Measurements from ENCODE around the gene PARN. TPM values are rescaled to one million over a fixed set of nuclear protein-coding genes. Genes with fewer than 3 reads are reported as not detected.
"Not testable (repeated sequence)": the region's sequence is repeated elsewhere in the genome, so short reads cannot be mapped to it uniquely, and the experiment has no call there.

Gene PARN
- polyA plus RNA-seq, 2 of the 4 experiments (the other 2 are of a cell fraction), result 40.0 to 58.6 TPM

GRCh38 chr16:14445937-14446715, 183.9 kb downstream of the PARN start (continued):
- TF ChIP-seq CBX8 (IDR thresholded peaks at IDR 0.05), result no peak
- no peak for TF ChIP-seq ZSCAN20 (CRISPR knock-in tag; IDR thresholded peaks at IDR 0.05)

GRCh38 chr16:14444979-14445810, 184.9 kb downstream of the PARN start:
- Histone ChIP-seq H3K4me3 (no peak overlapping the region), H3K9me3 (no peaks in the 10 kb centered on the region), H3K4me2 (no peak overlapping the region; the same call in 2 of the 3 replicates), H3K27ac (peak overlapping the region; percentile 86 to 92), H3K4me1 (peaks cover 66% of the 10 kb centered on the region)
- 87% methylated on average over 8 of the region's 8 CpGs for WGBS (ENCODE audit: missing lambda C conversion rate)
- DNase-seq (ENCODE audit: low read depth in 1 of 2, low spot score in 1 of 2) (no peak), FAIRE-seq (no peak), ATAC-seq (no peak)
- ChIA-PET POLR2A (interaction anchor here (1.0 kb wide), 1 partner anchor 144 kb away, joined by 6 read pairs; no protein-coding TSS in a partner anchor), CTCF (interaction anchor here (0.6 to 1.5 kb wide), 6 partner anchors 11 to 152 kb away, joined by 3 to 6 read pairs (median 3); no protein-coding TSS in a partner anchor)
- TF ChIP-seq RAD21 (conservative IDR thresholded peaks at IDR 0.05 in 1 of 2, IDR thresholded peaks at IDR 0.05 in 1 of 2) (peak; percentile 40 to 45; a peak in 4 of 5 replicates), CBX2 (IDR thresholded peaks at IDR 0.05; ENCODE audit: borderline replicate concordance, low read depth) (no peak), CEBPB (IDR thresholded peaks at IDR 0.05) (peak in 1 of 2 experiments; percentile 47; a peak in 1 of 4 replicates), SMC3 (IDR thresholded peaks at IDR 0.05) (0 out of 3 replicates have a peak, but pooled peaks have one; percentile 26), CTCF (IDR thresholded peaks at IDR 0.05) (peak; percentile 12; the same call in 1 of the 3 replicates)

GRCh38 chr16:14441533-14441932, 188.5 kb downstream of the PARN start:
- Histone ChIP-seq H3K4me1 (peaks cover 29% of the 10 kb centered on the region), H3K27ac (peak overlapping the region; percentile 54 to 71; a peak in 5 of 6 replicates)
- ATAC-seq; POLR2A ChIA-PET; H3K9me3 ChIP-seq; DNase-seq (ENCODE audit: low read depth in 1 of 2, low spot score in 1 of 2); H3K4me3 ChIP-seq; CTCF ChIA-PET; FAIRE-seq; H3K4me2 ChIP-seq: not testable (repeated sequence)
- WGBS (ENCODE audit: missing lambda C conversion rate), result 93% methylated on average over 9 of the region's 9 CpGs

- Histone ChIP-seq H3K27ac (peak overlapping the region in 1 of 2 experiments; percentile 65; a peak in 2 of 6 replicates), H3K9me3 (no peaks in the 10 kb centered on the region), H3K4me2 (no peak overlapping the region), H3K4me3 (no peak overlapping the region), H3K4me1 (peaks cover 11% of the 10 kb centered on the region)
- CTCF ChIA-PET, result interaction anchor here (0.6 kb wide), 2 partner anchors 17 to 64 kb away, joined by 3 to 4 read pairs; no protein-coding TSS in a partner anchor
- DNase-seq (ENCODE audit: low read depth in 1 of 2, low spot score in 1 of 2) (no peak), ATAC-seq (no peak), FAIRE-seq (no peak)
- POLR2A ChIA-PET, result no interaction called here
- no peak for TF ChIP-seq SMC3 (IDR thresholded peaks at IDR 0.05)
- no peak for TF ChIP-seq ATOH8 (CRISPR knock-in tag; IDR thresholded peaks at IDR 0.05; ENCODE audit: low read depth)
- TF ChIP-seq POLR2A (IDR thresholded peaks at IDR 0.05; ENCODE audit: low read length), result no peak
- TF ChIP-seq ELK1 (IDR thresholded peaks at IDR 0.05; ENCODE audit: low read depth, low read length), result no peak
- TF ChIP-seq EHMT2 (IDR thresholded peaks at IDR 0.05; ENCODE audit: low read depth), result no peak
- no peak for TF ChIP-seq RARB (CRISPR knock-in tag; IDR thresholded peaks at IDR 0.05)
- TF ChIP-seq MAZ (IDR thresholded peaks at IDR 0.05; ENCODE audit: borderline replicate concordance, low read depth, low read length), result no peak
- TF ChIP-seq TFCP2L1 (CRISPR knock-in tag; IDR thresholded peaks at IDR 0.05), result no peak
- no peak for TF ChIP-seq RAD21 (conservative IDR thresholded peaks at IDR 0.05 in 1 of 2, IDR thresholded peaks at IDR 0.05 in 1 of 2)
- no peak for TF ChIP-seq ZFP36 (IDR thresholded peaks at IDR 0.05; ENCODE audit: borderline replicate concordance, partially characterized antibody)
- TF ChIP-seq HDAC2 (IDR thresholded peaks at IDR 0.05), result no peak
- TF ChIP-seq CBX2 (IDR thresholded peaks at IDR 0.05; ENCODE audit: borderline replicate concordance, low read depth), result no peak
- no peak for TF ChIP-seq CBX8 (IDR thresholded peaks at IDR 0.05)
- TF ChIP-seq HOXB13 (CRISPR knock-in tag; IDR thresholded peaks at IDR 0.05; ENCODE audit: low read depth), result no peak
- TF ChIP-seq RCOR1 (IDR thresholded peaks at IDR 0.05; ENCODE audit: low read depth, low read length), result no peak
- no peak for TF ChIP-seq MYC (IDR thresholded peaks at IDR 0.05; ENCODE audit: borderline replicate concordance, low read length)
- no peak for TF ChIP-seq HEYL (CRISPR knock-in tag; IDR thresholded peaks at IDR 0.05)
- TF ChIP-seq EHF (CRISPR knock-in tag; IDR thresholded peaks at IDR 0.05), result no peak
- no peak for TF ChIP-seq FOSL2 (IDR thresholded peaks at IDR 0.05)
- no peak for TF ChIP-seq FOSL2 (CRISPR knock-in tag; IDR thresholded peaks at IDR 0.05)
- no peak for TF ChIP-seq CHD4 (IDR thresholded peaks at IDR 0.05; ENCODE audit: borderline replicate concordance)
- WGBS (ENCODE audit: missing lambda C conversion rate), result 84% methylated on average over 1 of the region's 1 CpG
Observed at GRCh38 chr16:14438256-14438655, 191.8 kb downstream of the PARN start.
